ENCODE results near the gene CYP4A22.

Gene CYP4A22

GRCh38 chr1:47198214-47198613, 61.0 kb downstream of the CYP4A22 start:
- H3K27me3 ChIP-seq (ENCODE audit: low read depth, low read length) = no peaks in the 10 kb centered on the region
- H3K4me3 ChIP-seq (ENCODE audit: low read depth in 1 of 2, low read length in 2 of 2) = no peak overlapping the region
- H3K36me3 ChIP-seq (ENCODE audit: control insufficient read depth in 1 of 2, insufficient read depth in 2 of 2, low read length in 2 of 2) = no peaks in the 10 kb centered on the region
- H3K27ac ChIP-seq (ENCODE audit: low read length) = no peak overlapping the region
- H3K9me3 ChIP-seq (ENCODE audit: control insufficient read depth in 1 of 2, low read length in 2 of 2) = no peaks in the 10 kb centered on the region
- H3K4me1 ChIP-seq (ENCODE audit: control insufficient read depth in 1 of 2, insufficient read depth in 2 of 2, low read length in 2 of 2) = no peaks in the 10 kb centered on the region
